IPS DF 4.7 (cell line): ENCODE data around the gene SIPA1L3.

Experiments
- DNase-seq: peaks from one replicate; pipeline ENCODE4 v3.0.0-alpha.2; 2013; ENCODE audit warnings: low spot score; ENCODE audit errors: extremely low read depth

The SIPA1L3 gene

GRCh38 chr19:38036707-38037611 lies 130.0 kb downstream of the SIPA1L3 start:
- DNase-seq, result no peak

GRCh38 chr19:38039966-38040365 lies 133.0 kb downstream of the SIPA1L3 start:
- no peak for DNase-seq

- no peak for DNase-seq
These were observed 135.1 kb downstream of the SIPA1L3 start for GRCh38 chr19:38042132-38042531.

- no peak for DNase-seq
These were observed 136.7 kb downstream of the SIPA1L3 start for GRCh38 chr19:38043649-38044144.

- no peak for DNase-seq
These were observed 137.5 kb downstream of the SIPA1L3 start for GRCh38 chr19:38044267-38045111.

GRCh38 chr19:38045554-38046253 lies 138.7 kb downstream of the SIPA1L3 start:
- no peak for DNase-seq

GRCh38 chr19:38046254-38047048 lies 139.4 kb downstream of the SIPA1L3 start:
- no peak for DNase-seq

- DNase-seq, result no peak
These were observed 140.0 kb downstream of the SIPA1L3 start for GRCh38 chr19:38047049-38047438.

- DNase-seq, result no peak
These were observed 140.6 kb downstream of the SIPA1L3 start for GRCh38 chr19:38047641-38048040.

- no peak for DNase-seq
These were observed 142.2 kb downstream of the SIPA1L3 start for GRCh38 chr19:38049105-38049649.

- no peak for DNase-seq
These were observed 148.0 kb downstream of the SIPA1L3 start for GRCh38 chr19:38055010-38055409.

GRCh38 chr19:38055655-38056521 lies 148.9 kb downstream of the SIPA1L3 start:
- no peak for DNase-seq

- DNase-seq, result no peak
These were observed 149.6 kb downstream of the SIPA1L3 start for GRCh38 chr19:38056646-38057045.

- no peak for DNase-seq
These were observed 151.1 kb downstream of the SIPA1L3 start for GRCh38 chr19:38057959-38058690.

- no peak for DNase-seq
These were observed 152.9 kb downstream of the SIPA1L3 start for GRCh38 chr19:38059897-38060296.

- DNase-seq, result no peak
These were observed 153.3 kb downstream of the SIPA1L3 start for GRCh38 chr19:38060331-38060730.

GRCh38 chr19:38061294-38061693 lies 154.3 kb downstream of the SIPA1L3 start:
- no peak for DNase-seq

GRCh38 chr19:38062959-38063761 lies 156.2 kb downstream of the SIPA1L3 start:
- no peak for DNase-seq
